Ammon's horn (tissue), 1 donor: ENCODE results near the gene TLNRD1.
"Not testable (repeated sequence)": the region's sequence is repeated elsewhere in the genome, so short reads cannot be mapped to it uniquely, and the experiment has no call there.

Source experiments
- DNase-seq: peaks from one replicate; pipeline ENCODE4 v3.0.0-alpha.2; 2016; ENCODE audit warnings: low spot score

TLNRD1 gene

GRCh38 chr15:81000624-81001151 is at the start of gene TLNRD1:
Gene TLNRD1, plus strand, starts transcription at chr15:81000923. Its CDS starts 1,349 bp downstream, at chr15:81002272.
- DNase-seq: peak; percentile 89

- DNase-seq: no peak
These were observed 48.8 kb upstream of the TLNRD1 start for GRCh38 chr15:80951941-80952340.

GRCh38 chr15:80953001-80953952 is 47.4 kb upstream of the TLNRD1 start:
- DNase-seq: no peak

- DNase-seq: no peak
These were observed 46.6 kb upstream of the TLNRD1 start for GRCh38 chr15:80953953-80954778.

GRCh38 chr15:80955571-80956452 is 44.9 kb upstream of the TLNRD1 start:
- DNase-seq: peak; percentile 56

GRCh38 chr15:80957556-80957955 is 43.2 kb upstream of the TLNRD1 start:
- DNase-seq: peak; percentile 31

GRCh38 chr15:80957976-80958375 is 42.7 kb upstream of the TLNRD1 start:
- no peak for DNase-seq

GRCh38 chr15:80958818-80959495 is 41.8 kb upstream of the TLNRD1 start:
- DNase-seq: no peak

GRCh38 chr15:80965454-80965853 is 35.3 kb upstream of the TLNRD1 start:
- not testable (repeated sequence) for DNase-seq

- no peak for DNase-seq
These were observed 34.1 kb upstream of the TLNRD1 start for GRCh38 chr15:80966431-80967197.

GRCh38 chr15:80967451-80967850 is 33.3 kb upstream of the TLNRD1 start:
- no peak for DNase-seq

GRCh38 chr15:80967991-80968510 is 32.7 kb upstream of the TLNRD1 start:
- DNase-seq: no peak

GRCh38 chr15:80969316-80969715 is 31.4 kb upstream of the TLNRD1 start:
- no peak for DNase-seq

- DNase-seq: peak; percentile 82
These were observed 30.6 kb upstream of the TLNRD1 start for GRCh38 chr15:80970018-80970657.

- DNase-seq: no peak
These were observed 30.1 kb upstream of the TLNRD1 start for GRCh38 chr15:80970658-80971057.

- no peak for DNase-seq
These were observed 29.6 kb upstream of the TLNRD1 start for GRCh38 chr15:80971143-80971542.

GRCh38 chr15:80972276-80972675 is 28.4 kb upstream of the TLNRD1 start:
- DNase-seq: no peak

GRCh38 chr15:80974914-80975313 is 25.8 kb upstream of the TLNRD1 start:
- DNase-seq: no peak

- DNase-seq: no peak
These were observed 23.9 kb upstream of the TLNRD1 start for GRCh38 chr15:80976851-80977250.
